PC-9 (cell line): Measurements from ENCODE around the gene CD200R1L.

Experiments
- EZH2 ChIP-seq: fragments of 200-600 bp; sonication (generic); IDR thresholded peaks from 2 replicates; pipeline ENCODE4 v1.8.0; 2017; ENCODE audit warnings: antibody characterized with exemption, low read depth
- TF ChIP-seq, protein P1 (sequence below): fragments of 200-600 bp; sonication (generic); conservative IDR thresholded peaks from 2 replicates; pipeline ENCODE4 v1.6.1; 2017; ENCODE audit warnings: mixed run types, antibody characterized with exemption, mild to moderate bottlenecking, moderate library complexity

DNA sequence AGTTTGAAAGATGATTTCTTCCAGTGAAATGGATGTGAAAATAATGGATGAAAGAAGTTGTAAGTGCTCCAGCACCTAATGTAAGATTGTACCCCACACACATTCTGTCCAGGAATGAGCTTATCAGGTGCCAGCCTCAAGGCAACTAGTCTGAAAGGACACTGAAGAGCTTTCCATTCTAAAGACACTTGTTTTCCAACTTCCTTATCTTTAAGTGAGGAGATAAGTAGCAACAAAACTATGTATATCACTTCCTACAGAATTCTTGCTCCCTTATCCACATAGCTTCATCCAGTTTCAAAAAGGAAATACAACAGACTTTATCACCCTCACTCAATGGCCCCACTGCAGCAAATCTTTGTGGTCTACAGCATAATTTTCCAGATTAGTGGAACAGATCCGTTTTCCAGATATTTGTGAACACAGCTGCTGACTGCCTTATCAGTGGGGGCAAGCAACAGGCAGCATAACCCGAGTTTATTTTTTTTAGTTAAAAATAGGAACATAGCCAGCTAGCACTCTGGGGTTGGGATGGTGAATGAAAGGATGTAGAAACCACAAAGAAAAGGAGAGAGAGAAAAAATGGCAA is 60.6 kb downstream of the CD200R1L start:
- TF ChIP-seq EZH2, result no peak
- TF ChIP-seq, protein P1, sequence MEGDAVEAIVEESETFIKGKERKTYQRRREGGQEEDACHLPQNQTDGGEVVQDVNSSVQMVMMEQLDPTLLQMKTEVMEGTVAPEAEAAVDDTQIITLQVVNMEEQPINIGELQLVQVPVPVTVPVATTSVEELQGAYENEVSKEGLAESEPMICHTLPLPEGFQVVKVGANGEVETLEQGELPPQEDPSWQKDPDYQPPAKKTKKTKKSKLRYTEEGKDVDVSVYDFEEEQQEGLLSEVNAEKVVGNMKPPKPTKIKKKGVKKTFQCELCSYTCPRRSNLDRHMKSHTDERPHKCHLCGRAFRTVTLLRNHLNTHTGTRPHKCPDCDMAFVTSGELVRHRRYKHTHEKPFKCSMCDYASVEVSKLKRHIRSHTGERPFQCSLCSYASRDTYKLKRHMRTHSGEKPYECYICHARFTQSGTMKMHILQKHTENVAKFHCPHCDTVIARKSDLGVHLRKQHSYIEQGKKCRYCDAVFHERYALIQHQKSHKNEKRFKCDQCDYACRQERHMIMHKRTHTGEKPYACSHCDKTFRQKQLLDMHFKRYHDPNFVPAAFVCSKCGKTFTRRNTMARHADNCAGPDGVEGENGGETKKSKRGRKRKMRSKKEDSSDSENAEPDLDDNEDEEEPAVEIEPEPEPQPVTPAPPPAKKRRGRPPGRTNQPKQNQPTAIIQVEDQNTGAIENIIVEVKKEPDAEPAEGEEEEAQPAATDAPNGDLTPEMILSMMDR, result no peak
